IMR-90 (cell line): ENCODE data around the gene GTF2H1. TPM values are rescaled to one million over a fixed set of nuclear protein-coding genes. Genes with fewer than 3 reads are reported as not detected.

Experiments used
- ATAC-seq: fragments of 200-7000 bp; cut with Tn5 transposase; 2 replicates; pipeline ENCODE4 v1.9.1; 2020; ENCODE audit warnings: low read depth, mild to moderate bottlenecking, moderate library complexity
- BruUV-seq: library from RNA; stranded (reverse); fragments of 400-500 nt; replicated peaks from 2 replicates; lab custom pipeline; 2021; lab: Mats Ljungman, UMichigan
- CTCF ChIA-PET: fragments of 300-600 bp; formaldehyde crosslinking; extraction: SDS; loops from one replicate; lab custom pipeline; 2021; ENCODE audit warnings: antibody characterized with exemption; lab: Yijun Ruan, JAX
- POLR2A ChIA-PET: fragments of 300-600 bp; sonication (Branson Sonifier 250); formaldehyde crosslinking; loops from one replicate; lab custom pipeline; 2022; ENCODE audit warnings: antibody characterized with exemption; ENCODE audit not compliant: unreplicated experiment; lab: Charles Lee
- DNase-seq: peaks from one replicate; pipeline ENCODE4 v3.0.0; 2013
- H2AFZ ChIP-seq: replicated peaks from 2 replicates; pipeline ENCODE3; 2013; ENCODE audit warnings: low read length, mild to moderate bottlenecking; ENCODE audit not compliant: poor library complexity
- H2AK5ac ChIP-seq: 2 replicates; pipeline ENCODE4 v1.6.1; 2013; ENCODE audit warnings: low read depth, low read length, inconsistent platforms
- H2AK9ac ChIP-seq: replicated peaks from 2 replicates; pipeline ENCODE3; 2013; ENCODE audit warnings: mild to moderate bottlenecking, low read depth, low read length, moderate library complexity; ENCODE audit not compliant: poor library complexity
- H2BK120ac ChIP-seq: 2 replicates; pipeline ENCODE4 v1.6.1; 2013; ENCODE audit warnings: low read depth, low read length, inconsistent platforms
- H2BK15ac ChIP-seq: 3 replicates; pipeline ENCODE4 v1.6.1; 2013; ENCODE audit warnings: low read depth, low read length, inconsistent platforms
- H2BK20ac ChIP-seq: 2 replicates; pipeline ENCODE4 v1.6.1; 2013; ENCODE audit warnings: low read depth, mild to moderate bottlenecking, inconsistent platforms, low read length, moderate library complexity
- H2BK5ac ChIP-seq: 2 replicates; pipeline ENCODE4 v1.6.1; 2013; ENCODE audit warnings: mild to moderate bottlenecking, low read depth, low read length, inconsistent platforms; ENCODE audit not compliant: poor library complexity, severe bottlenecking
- H3K14ac ChIP-seq: replicated peaks from 2 replicates; pipeline ENCODE4 v1.6.1; 2013; ENCODE audit warnings: low read depth, low read length, inconsistent platforms
- H3K18ac ChIP-seq: 2 replicates; pipeline ENCODE4 v1.6.1; 2013; ENCODE audit warnings: low read depth, low read length, control low read depth
- H3K23ac ChIP-seq: 2 replicates; pipeline ENCODE4 v1.6.1; 2013; ENCODE audit warnings: low read depth, low read length, inconsistent platforms
- H3K27ac ChIP-seq: 2 replicates; pipeline ENCODE4 v1.5.1; 2013; ENCODE audit warnings: mild to moderate bottlenecking, control low read depth, low read length; ENCODE audit not compliant: insufficient read depth
- H3K27me3 ChIP-seq: 2 replicates; pipeline ENCODE4 v1.6.1; 2013; ENCODE audit warnings: low read length; ENCODE audit not compliant: control insufficient read depth, insufficient read depth
- H3K36me3 ChIP-seq: 2 replicates; pipeline ENCODE4 v1.6.1; 2013; ENCODE audit warnings: low read length, mixed read lengths; ENCODE audit not compliant: control insufficient read depth, insufficient read depth
- H3K4ac ChIP-seq: 2 replicates; pipeline ENCODE4 v1.6.1; 2013; ENCODE audit warnings: low read depth, low read length, inconsistent platforms
- H3K4me1 ChIP-seq: 2 replicates; pipeline ENCODE4 v1.6.1; 2013; ENCODE audit warnings: low read length, mixed read lengths; ENCODE audit not compliant: control insufficient read depth, insufficient read depth
- H3K4me2 ChIP-seq: 2 replicates; pipeline ENCODE4 v1.6.1; 2013; ENCODE audit warnings: low read depth, mild to moderate bottlenecking, control low read depth, low read length, moderate library complexity
- H3K4me3 ChIP-seq: 2 replicates; pipeline ENCODE4 v1.5.1; 2013; ENCODE audit warnings: low read depth, mild to moderate bottlenecking, control low read depth, low read length, moderate library complexity; ENCODE audit not compliant: insufficient read depth
- H3K56ac ChIP-seq: 2 replicates; pipeline ENCODE4 v1.6.1; 2013; ENCODE audit warnings: low read length, inconsistent platforms; ENCODE audit not compliant: insufficient read depth; ENCODE audit errors: extremely low read depth
- H3K79me1 ChIP-seq, 2 experiments: 2 replicates each; pipeline ENCODE4 v1.6.1; 2013; ENCODE audit warnings: low read length in 2 of 2, inconsistent platforms in 1 of 2, low read depth in 1 of 2
- H3K9ac ChIP-seq: 2 replicates; pipeline ENCODE4 v1.6.1; 2013; ENCODE audit warnings: low read depth, low read length, control low read depth
- H3K9me1 ChIP-seq: 2 replicates; pipeline ENCODE4 v1.6.1; 2013; ENCODE audit warnings: low read length, inconsistent platforms; ENCODE audit not compliant: insufficient read depth
- H3K9me3 ChIP-seq: 2 replicates; pipeline ENCODE4 v1.6.1; 2013; ENCODE audit warnings: low read length; ENCODE audit not compliant: control insufficient read depth, insufficient read depth
- H4K20me1 ChIP-seq: 2 replicates; pipeline ENCODE4 v1.6.1; 2013; ENCODE audit warnings: low read length, inconsistent platforms; ENCODE audit not compliant: insufficient read depth
- H4K5ac ChIP-seq: 2 replicates; pipeline ENCODE4 v1.6.1; 2013; ENCODE audit warnings: mild to moderate bottlenecking, low read depth, low read length, control low read depth
- H4K8ac ChIP-seq, 2 experiments: 2 replicates each; pipeline ENCODE4 v1.6.1; 2013; ENCODE audit warnings: low read depth in 2 of 2, low read length in 2 of 2, control low read depth in 1 of 2, inconsistent platforms in 1 of 2
- H4K91ac ChIP-seq: 2 replicates; pipeline ENCODE4 v1.6.1; 2013; ENCODE audit warnings: low read depth, low read length, inconsistent platforms; ENCODE audit not compliant: insufficient read depth
- MAFK ChIP-seq: IDR thresholded peaks from 2 replicates; pipeline ENCODE4 v1.6.1; 2012; ENCODE audit warnings: low read depth, low read length, improper control_type of control experiment
- RCOR1 ChIP-seq: IDR thresholded peaks from 2 replicates; pipeline ENCODE4 v1.6.1; 2012; ENCODE audit warnings: mild to moderate bottlenecking, low read length, improper control_type of control experiment; ENCODE audit not compliant: insufficient replicate concordance
- WGBS, 2 experiments: methylation state at CpG; one replicate each; pipeline versions ENCODE4 v1.1.5 to v1.1.7; 2013; ENCODE audit warnings: missing lambda C conversion rate in 2 of 2; ENCODE audit not compliant: insufficient read length in 1 of 2; ENCODE audit errors: extremely low coverage in 2 of 2; 5-methylcytosine and 5-hydroxymethylcytosine counted together
- dilution Hi-C: fragments of 300-500 bp; cut with HindIII; formaldehyde crosslinking; loops from one replicate; pipeline ENCODE4 v1.14.3; 2018; ENCODE audit warnings: low sequenced_read_pairs; ENCODE audit not compliant: unreplicated experiment
- in situ Hi-C: fragments of 300-500 bp; cut with MboI; formaldehyde crosslinking; loops from 3 replicates; pipeline ENCODE4 v1.14.3; 2019; ENCODE audit warnings: low sequenced_read_pairs, inconsistent platforms, mixed read lengths
- intact Hi-C: fragments of 100-400 bp; cut with micrococcal nuclease; formaldehyde crosslinking; loops from 2 replicates; pipeline ENCODE4 v1.10.0; 2022
- polyA plus RNA-seq, 3 experiments: library from polyadenylated mRNA; depleted of rRNA; stranded (reverse); fragments of >200 nt; gene quantifications; 2 replicates each; pipeline ENCODE4 v1.2.3, GENCODE V29; 2012; ENCODE audit warnings: low replicate concordance in 1 of 3
- total RNA-seq: library from RNA; depleted of rRNA; stranded (reverse); fragments of >200 nt; gene quantifications from 2 replicates; pipeline ENCODE4 v1.2.3, GENCODE V29; 2012
- TF ChIP-seq, protein P1 (sequence below): fragments of 150-350 bp; IDR thresholded peaks from 2 replicates; pipeline ENCODE4 v1.6.1; 2017; ENCODE audit warnings: mild to moderate bottlenecking, antibody characterized with exemption, low read length, low read depth

GTF2H1 gene
- total and polyA plus RNA-seq, 2 of the 4 experiments (the other 2 are of a cell fraction): 25.0 to 67.0 TPM

DNA sequence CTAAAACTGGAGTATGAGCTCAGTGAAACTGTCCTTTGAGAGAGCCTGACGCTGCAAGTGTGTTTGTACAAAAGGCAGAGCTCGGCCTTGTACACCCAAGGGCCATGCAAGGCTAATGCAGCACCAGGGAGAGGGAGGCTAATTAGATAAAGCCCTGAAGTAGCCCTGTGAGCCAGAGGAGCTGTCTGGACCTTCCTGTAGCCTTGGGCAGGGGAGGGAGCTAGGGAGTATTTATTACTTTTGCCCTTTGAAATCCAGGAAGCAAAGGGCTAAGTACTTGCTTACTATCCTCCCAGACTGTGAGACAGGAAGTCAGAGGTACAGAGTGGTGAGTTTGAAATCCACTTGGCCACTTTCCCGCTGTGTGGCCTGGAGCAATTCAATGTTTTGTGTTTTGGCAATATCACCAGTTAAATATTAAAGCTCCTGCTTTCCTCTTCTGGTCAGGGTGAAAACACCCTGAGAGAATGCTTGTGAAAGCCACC is 61.8 kb downstream of the GTF2H1 start:
- DNase-seq (peak; percentile 79), ATAC-seq (peak; percentile 61)
- no peaks in the 10 kb centered on the region for H3K36me3 ChIP-seq
- H4K91ac ChIP-seq: peak overlapping the region; percentile 87
- no peaks in the 10 kb centered on the region; a peak in 1 of 4 replicates for H3K79me1 ChIP-seq
- peaks cover 4% of the 10 kb centered on the region; the same call in 1 of the 2 replicates for H4K20me1 ChIP-seq
- H3K4me3 ChIP-seq: no peak overlapping the region
- TF ChIP-seq RCOR1 (peak; percentile 4), MAFK (no peak)
- TF ChIP-seq, protein P1, sequence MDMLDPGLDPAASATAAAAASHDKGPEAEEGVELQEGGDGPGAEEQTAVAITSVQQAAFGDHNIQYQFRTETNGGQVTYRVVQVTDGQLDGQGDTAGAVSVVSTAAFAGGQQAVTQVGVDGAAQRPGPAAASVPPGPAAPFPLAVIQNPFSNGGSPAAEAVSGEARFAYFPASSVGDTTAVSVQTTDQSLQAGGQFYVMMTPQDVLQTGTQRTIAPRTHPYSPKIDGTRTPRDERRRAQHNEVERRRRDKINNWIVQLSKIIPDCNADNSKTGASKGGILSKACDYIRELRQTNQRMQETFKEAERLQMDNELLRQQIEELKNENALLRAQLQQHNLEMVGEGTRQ: no peak
- peaks cover 7% of the 10 kb centered on the region for H3K9me1 ChIP-seq
- H3K23ac ChIP-seq: peak overlapping the region; percentile 64
- H2AK5ac ChIP-seq: peak overlapping the region; percentile 63
- in situ Hi-C loops: no loop called here
- H2BK120ac ChIP-seq: peak overlapping the region; percentile 87
- H3K4me2 ChIP-seq: peak overlapping the region; percentile 25
- peak overlapping the region; percentile 94 for H2AFZ ChIP-seq
- H3K27me3 ChIP-seq: no peaks in the 10 kb centered on the region
- BruUV-seq: no TSS peak
- peak overlapping the region; percentile 96 for H2BK5ac ChIP-seq
- dilution Hi-C loops: no loop called here
- peak overlapping the region; percentile 56 for H2BK15ac ChIP-seq
- peak overlapping the region; percentile 91 for H3K4ac ChIP-seq
- peak overlapping the region; percentile 76 for H2BK20ac ChIP-seq
- peak overlapping the region; percentile 74 for H4K5ac ChIP-seq
- 33% methylated on average over 2 of the region's 3 CpGs; no CpG with 5 or more reads in 1 of the 2 experiments for WGBS, 2 experiments
- H3K18ac ChIP-seq: peak overlapping the region; percentile 53
- H4K8ac ChIP-seq: peak overlapping the region; percentile 66 to 92
- POLR2A ChIA-PET: interaction anchor here (0.5 to 2.9 kb wide), 3 partner anchors 11 to 230 kb away, joined by 3 to 28 read pairs (median 6); partner anchors contain the start of gene LDHA
- H3K14ac ChIP-seq: peak overlapping the region; percentile 75
- H3K56ac ChIP-seq: peak overlapping the region; percentile 51
- peak overlapping the region; percentile 91 for H2AK9ac ChIP-seq
- intact Hi-C loops: loop anchor here (1.0 kb wide), 1 partner anchor 10 kb away; the partner anchor contains the start of gene LDHA
- peak overlapping the region; percentile 88 for H3K27ac ChIP-seq
- peaks cover 19% of the 10 kb centered on the region for H3K4me1 ChIP-seq
- H3K9ac ChIP-seq: peak overlapping the region; percentile 68
- CTCF ChIA-PET: interaction anchor here (0.6 to 1.2 kb wide), 2 partner anchors 11 to 28 kb away, joined by 3 to 4 read pairs; no protein-coding TSS in a partner anchor
- H3K9me3 ChIP-seq: no peaks in the 10 kb centered on the region
